GM18517 (cell line): ENCODE data around the gene EIF2B5.

ENCODE experiments used
- ATAC-seq: cut with Tn5 transposase; IDR thresholded peaks from one replicate; pipeline ENCODE4 v1.9.1; 2021; ENCODE audit warnings: mild to moderate bottlenecking, moderate library complexity; ENCODE audit not compliant: unreplicated experiment

EIF2B5 gene

DNA sequence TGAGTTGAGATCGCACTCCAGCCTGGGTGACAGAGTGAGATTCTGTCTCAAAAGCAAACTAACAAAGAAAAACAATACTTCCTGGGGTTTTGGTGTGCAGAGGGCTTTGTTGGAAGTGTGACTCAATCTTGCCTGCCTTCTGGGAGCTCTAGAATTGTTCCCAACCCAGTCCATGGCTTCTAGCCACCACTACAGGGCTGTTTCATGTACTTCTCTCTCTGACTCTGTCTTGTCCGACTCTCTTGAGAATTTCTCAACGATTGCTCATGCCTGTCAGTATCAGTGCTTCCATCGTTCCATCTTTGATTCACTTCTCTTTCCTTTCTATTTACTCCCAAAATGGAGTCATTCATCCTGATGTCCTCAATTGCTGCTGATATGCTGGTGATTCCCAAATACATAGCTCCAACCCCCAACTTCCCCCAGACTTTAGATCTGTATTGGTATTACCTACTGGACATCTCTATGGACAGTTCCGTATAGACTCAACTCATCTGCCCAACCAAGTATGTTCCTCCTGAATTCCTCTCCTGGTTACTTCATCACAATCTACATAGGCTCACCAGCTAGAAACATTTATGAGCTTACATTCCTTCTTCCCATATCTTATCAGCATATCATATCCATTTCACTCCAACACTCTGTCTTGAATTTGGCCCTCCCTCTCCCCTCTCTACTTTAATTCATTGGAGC, 37.7 kb downstream of the EIF2B5 start:
- no peak for ATAC-seq

DNA sequence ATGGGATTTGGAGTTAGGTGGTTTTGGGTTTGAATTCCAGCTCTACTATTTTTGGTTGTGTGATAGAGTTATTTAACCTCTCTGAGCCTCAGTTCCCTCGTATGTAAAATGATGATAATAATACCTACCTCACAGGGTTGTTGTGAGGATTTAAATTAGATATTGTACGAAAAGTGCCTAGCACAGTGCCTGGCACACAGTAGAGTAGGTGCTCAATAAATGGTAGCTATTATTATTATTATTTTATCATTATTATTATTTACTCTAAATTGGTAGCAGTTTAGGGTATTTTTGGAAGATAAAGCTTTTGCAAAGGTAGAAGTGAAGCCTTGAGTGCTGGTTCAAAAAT, 38.2 kb downstream of the EIF2B5 start:
- ATAC-seq: no peak

DNA sequence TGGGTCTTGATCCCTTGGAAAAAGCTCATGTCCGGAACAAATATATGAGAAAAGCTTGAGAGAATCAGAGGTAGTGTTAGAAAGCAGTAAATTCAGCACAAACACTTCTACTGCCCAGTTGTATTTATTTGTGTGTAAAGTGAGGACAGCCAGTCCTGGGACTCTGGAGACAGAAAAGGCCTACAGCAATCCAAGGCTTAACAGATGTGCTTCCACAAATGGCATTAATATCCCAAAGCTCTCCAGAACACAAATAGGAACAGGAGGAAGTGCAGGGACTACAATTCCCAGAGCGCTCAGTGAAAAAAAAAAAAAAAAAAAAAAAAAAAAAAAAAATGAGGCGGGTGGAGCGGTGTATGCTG, 39.1 kb downstream of the EIF2B5 start:
- ATAC-seq: no peak

DNA sequence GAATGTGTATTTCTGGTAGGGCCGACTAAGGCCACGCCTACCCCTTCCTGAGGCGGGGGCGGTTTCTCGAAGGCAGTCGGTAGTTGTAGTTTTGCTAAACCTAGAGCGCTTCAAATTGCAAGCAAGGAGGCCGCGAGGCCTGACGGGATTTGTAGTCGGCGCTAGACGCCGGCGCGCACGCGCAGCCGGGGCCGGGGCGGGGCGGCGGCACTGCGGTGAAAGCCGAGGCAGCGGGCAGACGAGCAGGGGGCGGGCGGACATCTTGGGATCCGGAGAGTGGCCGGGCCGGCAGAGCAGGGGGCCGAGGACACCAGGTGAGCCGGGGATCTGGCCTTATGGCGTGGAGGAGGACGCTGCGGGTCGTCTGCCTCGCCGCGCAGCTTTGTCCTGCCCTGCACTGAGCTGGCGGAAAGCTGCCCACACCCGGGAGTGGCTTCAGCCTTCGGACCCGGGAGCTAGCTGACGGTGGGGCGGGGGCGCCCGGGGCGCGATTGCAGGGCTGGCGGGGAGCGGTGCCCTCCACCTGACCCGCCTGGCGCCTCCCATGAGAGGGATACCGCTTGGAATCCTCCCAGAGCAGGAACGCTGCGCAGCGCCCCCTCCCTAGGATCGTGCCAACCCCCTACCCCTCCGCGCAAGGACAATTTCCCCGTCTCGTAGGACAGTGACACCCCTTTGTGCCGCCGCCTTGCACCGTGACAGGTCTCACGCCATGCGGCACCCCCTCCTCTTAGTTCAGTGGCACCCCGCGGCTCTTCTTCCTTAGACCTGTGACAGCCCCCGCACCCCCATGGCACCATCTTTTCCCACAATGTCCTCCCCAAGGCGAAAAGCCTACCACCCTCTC, 39.7 kb downstream of the EIF2B5 start, which contains the start of gene AP2M1:
AP2M1 (plus strand) TSS at position 210 of the 847 bp plus-strand sequence. CDS start 2,139 bp downstream, outside the sequence.
- ATAC-seq: peak; percentile 94

DNA sequence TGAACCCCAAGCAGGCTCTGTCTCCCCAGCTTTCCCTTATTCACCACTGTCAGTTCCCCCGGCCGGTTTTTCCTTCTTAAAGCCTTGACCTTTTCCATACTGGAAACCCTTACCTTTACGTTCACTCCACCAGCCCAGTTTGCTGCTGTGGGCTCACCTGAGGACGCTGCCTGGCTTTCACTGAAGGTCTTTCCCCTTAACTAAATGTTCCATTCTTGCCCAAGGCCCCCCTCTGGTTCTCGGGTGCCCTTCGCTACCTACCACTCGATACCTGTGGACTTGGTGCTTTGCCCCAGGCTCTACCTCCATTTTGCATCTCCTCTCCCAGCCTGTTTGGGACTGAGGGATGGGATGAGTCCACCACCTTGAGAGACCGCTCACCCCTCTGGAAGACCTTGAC, 40.3 kb downstream of the EIF2B5 start:
- no peak for ATAC-seq

DNA sequence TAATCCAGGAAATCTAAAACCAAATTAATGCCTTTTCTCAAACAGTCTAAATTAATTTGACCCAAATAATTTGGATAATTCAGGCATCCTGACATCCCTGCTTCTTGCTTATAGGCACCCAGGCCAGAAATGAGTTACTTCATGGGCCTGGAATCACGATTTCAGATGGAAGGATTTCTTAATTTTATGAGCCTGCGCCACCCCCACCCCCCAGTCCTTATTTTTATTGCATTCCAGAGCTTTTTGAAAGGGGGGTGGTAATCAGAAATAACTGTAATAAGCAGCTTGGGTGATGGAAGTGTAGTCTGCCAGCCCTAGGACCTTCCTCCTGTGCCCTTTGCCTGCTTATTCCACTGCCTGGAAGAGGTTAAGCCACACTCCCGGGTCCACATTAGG, 40.8 kb downstream of the EIF2B5 start:
- no peak for ATAC-seq

DNA sequence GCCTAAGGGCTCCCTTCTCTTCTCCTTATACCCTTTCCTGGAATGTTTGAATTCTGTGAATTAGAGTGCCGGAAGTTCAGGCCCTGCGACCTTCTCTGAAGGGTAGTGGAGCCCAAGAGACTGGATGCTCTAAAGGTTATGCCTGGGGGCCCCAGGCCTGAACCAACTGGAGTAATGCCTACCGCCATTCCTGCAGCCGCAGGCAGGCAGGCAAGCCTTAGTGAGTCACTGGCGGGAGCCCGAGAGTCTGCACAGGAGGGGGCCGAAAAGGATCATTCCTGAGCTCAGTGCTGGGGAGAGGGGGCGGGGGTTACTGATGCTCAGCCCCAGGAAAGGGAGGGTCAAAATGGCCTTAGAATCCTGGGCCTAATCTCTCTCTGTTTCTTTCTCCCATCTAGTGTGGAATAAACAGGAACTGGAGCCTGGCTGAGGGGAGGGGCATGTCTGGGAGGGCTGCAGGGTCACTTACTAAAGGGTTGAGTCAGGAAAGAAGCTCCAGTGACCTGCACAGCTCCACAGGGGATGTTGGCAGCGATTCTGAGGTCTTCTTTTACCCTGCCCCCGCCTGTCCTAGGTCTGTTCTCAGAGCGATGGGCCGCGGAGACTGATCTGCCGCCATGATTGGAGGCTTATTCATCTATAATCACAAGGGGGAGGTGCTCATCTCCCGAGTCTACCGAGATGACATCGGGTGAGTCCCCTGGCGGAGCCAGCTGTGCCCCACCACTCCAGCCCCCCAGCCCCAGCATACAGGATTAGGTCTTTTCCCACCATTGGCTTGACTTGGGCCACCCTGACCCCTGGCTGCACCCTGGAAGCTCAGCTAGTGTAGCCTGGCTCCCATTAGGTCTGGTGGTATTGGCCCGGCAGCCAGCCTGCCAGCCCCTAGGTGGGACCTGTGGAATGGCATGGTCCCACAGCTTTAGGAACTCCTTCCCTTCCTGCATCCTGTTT, 41.5 kb downstream of the EIF2B5 start:
- no peak for ATAC-seq

DNA sequence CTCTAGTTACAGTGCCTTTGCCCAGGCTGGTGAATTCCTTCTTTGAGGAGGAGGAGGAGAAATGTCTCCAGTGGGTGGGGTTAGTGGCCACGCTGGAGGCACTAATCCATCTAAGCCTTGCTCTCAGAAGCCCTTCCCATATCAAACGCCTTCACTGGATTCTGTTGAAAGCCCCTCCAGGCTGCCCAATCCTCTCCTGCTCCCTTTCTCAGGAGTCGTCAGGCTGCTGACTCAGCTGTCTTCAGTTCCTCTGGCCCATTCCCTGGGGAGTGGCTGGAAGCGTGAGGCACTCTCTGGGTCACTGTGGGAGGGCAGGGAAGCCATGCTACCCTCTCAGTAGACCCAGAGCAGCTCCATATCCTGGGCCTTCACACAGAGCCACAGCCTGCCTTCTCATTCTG, 42.2 kb downstream of the EIF2B5 start:
- no peak for ATAC-seq

DNA sequence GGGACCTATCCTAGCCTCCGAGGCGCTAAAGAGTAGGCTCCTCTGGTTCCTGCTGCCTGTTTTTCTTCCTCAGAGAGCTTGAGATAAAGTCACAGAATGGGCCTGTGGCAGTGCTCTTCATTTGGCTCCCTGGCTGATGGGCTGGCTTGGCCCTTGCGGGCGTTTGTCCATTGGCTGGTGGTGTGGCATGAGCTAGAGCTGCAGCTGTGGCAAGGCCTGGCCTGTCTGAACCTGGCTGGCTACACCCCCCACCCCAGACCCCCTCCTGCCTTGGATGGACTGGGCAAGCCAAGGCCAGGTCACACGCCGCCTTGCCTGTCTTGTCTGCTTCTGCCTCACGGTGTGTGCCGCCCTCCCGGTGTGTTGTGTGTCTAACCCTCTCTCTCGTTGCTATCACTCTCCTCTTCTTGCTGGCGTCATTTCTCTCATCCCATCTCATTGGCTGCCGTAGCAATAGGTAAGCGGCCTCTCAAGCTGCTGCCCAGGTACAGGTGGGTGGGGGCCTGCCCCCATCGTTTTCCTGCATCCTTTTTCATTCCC, 42.7 kb downstream of the EIF2B5 start:
- no peak for ATAC-seq

DNA sequence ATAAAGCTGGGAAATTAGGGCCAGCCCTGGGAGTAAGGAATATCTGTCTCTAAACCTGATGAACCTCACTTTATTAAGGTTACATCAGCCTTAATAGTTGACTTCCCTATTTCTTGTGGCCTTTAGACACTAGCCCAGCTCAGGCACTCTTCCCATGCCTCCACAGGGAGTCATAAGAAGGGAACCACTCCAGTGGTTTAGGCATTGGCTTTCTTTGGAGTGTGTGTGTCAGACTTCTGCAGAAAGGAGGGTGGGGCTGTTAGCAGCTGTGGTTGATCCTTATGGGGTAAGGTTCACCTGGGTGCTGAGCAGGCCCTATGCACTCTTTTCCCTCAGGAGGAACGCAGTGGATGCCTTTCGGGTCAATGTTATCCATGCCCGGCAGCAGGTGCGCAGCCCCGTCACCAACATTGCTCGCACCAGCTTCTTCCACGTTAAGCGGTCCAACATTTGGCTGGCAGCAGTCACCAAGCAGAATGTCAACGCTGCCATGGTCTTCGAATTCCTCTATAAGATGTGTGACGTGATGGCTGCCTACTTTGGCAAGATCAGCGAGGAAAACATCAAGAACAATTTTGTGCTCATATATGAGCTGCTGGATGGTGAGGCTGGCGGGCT, 43.5 kb downstream of the EIF2B5 start:
- ATAC-seq: no peak

DNA sequence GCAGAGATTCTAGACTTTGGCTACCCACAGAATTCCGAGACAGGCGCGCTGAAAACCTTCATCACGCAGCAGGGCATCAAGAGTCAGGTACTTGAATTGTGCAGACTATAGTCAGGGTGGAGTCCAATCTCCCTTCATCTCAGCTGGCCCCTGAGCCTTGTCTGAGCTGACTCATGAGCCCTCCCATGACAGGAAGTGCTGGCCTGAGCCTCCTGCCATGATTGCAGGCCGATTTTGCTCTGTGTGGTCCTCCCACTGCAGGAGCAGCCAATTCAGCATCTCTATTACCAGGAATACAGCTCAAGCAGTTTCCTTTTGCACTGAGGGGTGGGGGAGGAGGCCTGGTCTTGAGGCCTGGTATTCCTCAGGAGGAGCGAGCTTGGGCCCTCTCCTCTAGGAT, 45.0 kb downstream of the EIF2B5 start:
- ATAC-seq: no peak

DNA sequence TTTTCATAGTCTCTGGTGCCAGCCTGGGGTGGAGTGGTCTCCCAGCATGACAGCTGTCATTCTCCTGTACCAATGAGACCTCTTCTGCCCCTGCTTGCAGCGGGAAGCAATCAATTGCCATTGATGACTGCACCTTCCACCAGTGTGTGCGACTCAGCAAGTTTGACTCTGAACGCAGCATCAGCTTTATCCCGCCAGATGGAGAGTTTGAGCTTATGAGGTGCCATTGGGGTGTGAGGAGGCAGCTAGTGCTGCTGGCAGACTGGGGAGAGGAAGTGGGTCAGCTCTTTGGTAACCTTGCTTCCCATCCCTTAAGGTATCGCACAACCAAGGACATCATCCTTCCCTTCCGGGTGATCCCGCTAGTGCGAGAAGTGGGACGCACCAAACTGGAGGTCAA, 46.4 kb downstream of the EIF2B5 start:
- no peak for ATAC-seq

DNA sequence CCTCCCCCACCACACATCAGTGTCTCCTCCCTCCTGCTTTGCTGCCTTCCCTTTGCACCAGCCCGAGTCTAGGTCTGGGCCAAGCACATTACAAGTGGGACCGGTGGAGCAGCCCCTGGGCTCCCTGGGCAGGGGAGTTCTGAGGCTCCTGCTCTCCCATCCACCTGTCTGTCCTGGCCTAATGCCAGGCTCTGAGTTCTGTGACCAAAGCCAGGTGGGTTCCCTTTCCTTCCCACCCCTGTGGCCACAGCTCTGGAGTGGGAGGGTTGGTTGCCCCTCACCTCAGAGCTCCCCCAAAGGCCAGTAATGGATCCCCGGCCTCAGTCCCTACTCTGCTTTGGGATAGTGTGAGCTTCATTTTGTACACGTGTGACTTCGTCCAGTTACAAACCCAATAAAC, 48.5 kb downstream of the EIF2B5 start:
- no peak for ATAC-seq

DNA sequence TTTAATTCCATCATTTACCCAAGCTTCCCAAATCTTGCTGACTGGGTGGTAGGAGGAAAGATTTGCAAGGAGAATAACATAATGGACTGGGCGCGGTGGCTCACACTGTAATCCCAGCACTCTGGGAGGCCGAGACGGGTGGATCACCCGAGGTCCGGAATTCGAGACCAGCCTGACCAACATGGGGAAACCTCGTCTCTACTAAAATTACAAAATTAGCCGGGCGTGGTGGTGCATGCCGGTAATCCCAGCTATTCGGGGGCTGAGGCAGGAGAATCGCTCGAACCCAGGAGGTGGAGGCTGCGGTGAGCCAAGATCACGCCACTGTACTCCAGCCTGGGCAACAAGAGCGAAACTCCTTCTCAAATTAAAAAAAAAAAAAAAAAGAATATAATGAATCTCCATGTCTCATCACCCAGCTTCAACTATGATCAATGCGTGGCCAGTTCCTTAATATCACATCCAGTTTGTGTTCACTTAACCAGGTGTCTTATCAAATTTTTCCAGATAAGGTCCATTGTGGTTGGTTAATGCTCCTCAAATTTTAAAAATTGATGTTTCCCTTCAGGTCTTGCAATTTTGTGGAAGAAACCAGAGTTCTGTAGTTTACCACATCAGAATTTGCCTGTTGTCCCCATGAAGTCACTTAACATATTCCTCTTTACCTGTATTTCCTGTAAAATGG, 49.5 kb downstream of the EIF2B5 start:
- no peak for ATAC-seq

DNA sequence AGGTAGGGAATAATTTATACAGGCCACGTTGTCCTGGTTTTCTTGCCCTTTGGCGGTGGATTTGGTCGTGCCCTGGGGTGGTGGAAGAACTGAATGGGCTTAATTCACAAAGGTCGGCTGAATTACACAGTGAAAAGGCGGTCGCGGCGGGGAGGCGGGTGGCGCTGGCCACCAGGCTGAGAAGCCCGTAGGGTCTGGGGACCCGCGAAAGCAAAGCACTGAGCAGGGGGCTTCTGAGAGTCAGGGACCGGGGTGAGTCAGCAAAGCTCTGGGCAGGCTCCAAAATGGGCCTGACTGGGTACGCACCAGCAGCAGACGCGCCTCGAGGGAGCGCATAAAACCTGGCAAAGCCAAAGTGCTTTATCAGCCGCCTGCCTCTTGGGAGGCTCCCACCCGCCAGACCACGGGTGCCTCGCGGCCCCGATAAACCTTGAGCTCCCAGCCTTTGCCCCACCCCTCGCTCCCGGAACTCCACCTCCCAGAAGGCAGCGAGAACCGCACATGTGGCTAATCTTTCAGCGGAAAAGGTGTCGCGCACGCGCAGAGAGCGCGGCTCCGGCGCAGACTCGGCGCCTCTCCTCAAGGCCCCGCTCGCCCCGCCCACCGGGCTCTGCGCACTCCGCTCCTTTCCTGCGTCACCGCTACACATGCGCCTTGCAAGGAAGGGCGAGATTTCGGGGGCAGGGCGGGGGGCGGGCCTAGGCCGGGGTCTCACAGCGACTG, 50.5 kb downstream of the EIF2B5 start:
- peak; percentile 92 for ATAC-seq

DNA sequence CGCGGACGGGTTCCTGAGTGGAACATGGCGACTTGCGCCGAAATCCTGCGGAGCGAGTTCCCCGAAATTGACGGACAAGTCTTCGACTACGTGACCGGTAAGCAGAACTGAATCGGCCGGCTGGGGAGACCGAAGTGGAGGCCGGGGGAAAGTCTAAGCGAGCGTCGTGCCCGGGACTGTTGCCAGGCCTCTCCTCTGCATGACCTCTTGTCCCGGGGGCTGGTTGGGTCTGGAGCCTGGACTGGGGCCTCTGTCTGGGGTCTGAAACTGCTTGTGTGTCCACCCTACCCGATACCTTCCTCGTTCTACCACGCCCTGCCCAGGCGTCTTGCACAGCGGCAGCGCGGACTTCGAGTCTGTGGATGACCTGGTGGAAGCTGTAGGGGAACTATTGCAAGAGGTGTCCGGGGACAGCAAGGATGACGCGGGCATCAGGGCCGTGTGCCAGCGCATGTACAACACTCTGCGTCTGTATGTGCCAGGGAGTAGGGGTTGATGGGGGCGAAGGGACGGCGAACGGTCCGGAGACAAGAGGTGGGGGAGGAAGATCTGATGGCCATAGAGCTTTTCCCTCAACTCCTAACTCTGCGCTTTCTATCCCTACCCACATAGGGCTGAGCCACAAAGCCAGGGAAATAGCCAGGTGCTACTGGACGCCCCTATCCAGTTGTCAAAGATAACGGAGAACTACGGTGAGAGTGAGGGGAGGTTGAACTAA, 51.2 kb downstream of the EIF2B5 start, which contains the start of gene ABCF3:
ABCF3 (plus strand) TSS at position 16 of the 718 bp plus-strand sequence; CDS start at position 25, 9 bp downstream.
- no peak for ATAC-seq

DNA sequence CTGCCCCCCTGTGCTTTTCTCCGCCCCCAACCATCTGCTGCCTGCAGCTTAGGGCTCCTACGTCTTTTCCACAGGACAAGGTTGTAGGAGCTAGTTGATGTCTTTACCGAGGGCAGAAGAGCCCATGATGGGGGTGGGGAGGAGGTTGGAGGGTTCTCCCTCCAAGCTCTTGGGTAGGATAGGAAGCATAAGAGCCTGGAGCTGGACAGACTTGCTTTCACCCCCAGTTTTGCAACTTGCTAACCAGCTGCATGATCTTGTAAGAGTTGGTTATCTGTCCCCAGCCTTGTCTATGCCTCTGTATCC, 51.7 kb downstream of the EIF2B5 start:
- no peak for ATAC-seq

DNA sequence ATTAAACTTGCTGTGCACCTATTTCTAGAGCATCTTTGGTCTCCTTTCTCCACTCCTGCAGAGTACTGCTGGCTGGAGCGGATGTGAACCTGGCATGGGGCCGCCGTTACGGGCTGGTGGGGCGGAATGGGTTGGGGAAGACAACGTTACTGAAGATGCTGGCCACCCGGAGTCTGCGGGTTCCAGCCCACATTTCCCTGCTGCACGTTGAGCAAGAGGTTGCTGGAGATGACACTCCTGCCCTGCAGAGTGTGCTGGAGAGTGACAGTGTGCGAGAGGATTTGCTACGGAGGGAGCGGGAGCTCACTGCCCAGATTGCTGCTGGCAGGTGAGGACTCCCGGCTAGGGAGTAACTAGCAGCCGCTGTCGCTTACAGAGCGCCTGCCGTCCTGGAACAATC, 52.9 kb downstream of the EIF2B5 start:
- ATAC-seq: no peak

DNA sequence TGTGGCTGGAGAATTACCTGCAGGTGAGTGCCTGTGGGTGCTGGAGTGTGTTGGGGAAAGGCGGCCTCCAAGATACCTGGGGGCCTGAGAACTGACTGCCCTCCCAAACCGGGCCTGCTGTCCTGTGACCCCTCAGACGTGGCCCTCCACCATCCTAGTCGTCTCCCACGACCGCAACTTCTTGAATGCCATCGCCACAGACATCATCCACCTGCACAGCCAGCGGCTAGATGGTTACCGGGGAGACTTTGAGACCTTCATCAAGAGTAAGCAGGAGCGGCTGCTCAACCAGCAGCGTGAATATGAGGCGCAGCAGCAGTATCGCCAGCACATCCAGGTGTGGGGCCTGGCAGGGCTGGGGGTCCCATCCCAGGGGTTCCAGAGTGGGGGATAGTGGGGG, 54.3 kb downstream of the EIF2B5 start:
- ATAC-seq: no peak
